ENCODE measurements around the gene RADIL.

Gene RADIL

GRCh38 chr7:4774658-4775249 lies 108.8 kb downstream of the RADIL start:
- no peak for DNase-seq

GRCh38 chr7:4774007-4774406 lies 109.5 kb downstream of the RADIL start:
- no peak for DNase-seq

GRCh38 chr7:4772306-4772705 lies 111.2 kb downstream of the RADIL start:
- DNase-seq: no peak

GRCh38 chr7:4771737-4772136 lies 111.8 kb downstream of the RADIL start:
- DNase-seq: no peak

GRCh38 chr7:4770886-4771285 lies 112.6 kb downstream of the RADIL start:
- no peak for DNase-seq

GRCh38 chr7:4769761-4770160 lies 113.8 kb downstream of the RADIL start:
- no peak for DNase-seq

- DNase-seq: no peak
These were observed 114.6 kb downstream of the RADIL start for GRCh38 chr7:4768597-4769569.

GRCh38 chr7:4766666-4767519 lies 116.6 kb downstream of the RADIL start:
- no peak for DNase-seq

- DNase-seq: no peak
These were observed 117.6 kb downstream of the RADIL start for GRCh38 chr7:4765776-4766490.

GRCh38 chr7:4764402-4765007 lies 119.0 kb downstream of the RADIL start:
- no peak for DNase-seq

GRCh38 chr7:4763794-4764185 lies 119.7 kb downstream of the RADIL start:
- no peak for DNase-seq

- no peak for DNase-seq
These were observed 120.3 kb downstream of the RADIL start for GRCh38 chr7:4763091-4763793.

GRCh38 chr7:4762121-4763055 lies 121.1 kb downstream of the RADIL start:
- no peak for DNase-seq

GRCh38 chr7:4760952-4761351 lies 122.6 kb downstream of the RADIL start:
- no peak for DNase-seq

GRCh38 chr7:4759211-4759610 lies 124.3 kb downstream of the RADIL start:
- DNase-seq: no peak

- DNase-seq: no peak
These were observed 124.7 kb downstream of the RADIL start for GRCh38 chr7:4758791-4759190.

- no peak for DNase-seq
These were observed 125.4 kb downstream of the RADIL start for GRCh38 chr7:4758111-4758510.

- DNase-seq: no peak
These were observed 128.5 kb downstream of the RADIL start for GRCh38 chr7:4755045-4755444.

GRCh38 chr7:4754433-4755010 lies 129.0 kb downstream of the RADIL start:
- no peak for DNase-seq

Data from T-helper 9 cell (primary cell).